ENCODE measurements around the gene LEF1.
A peak's percentile ranks its signal among the peaks of the same experiment; 100 is the strongest.
"Not testable (repeated sequence)": the region's sequence is repeated elsewhere in the genome, so short reads cannot be mapped to it uniquely, and the experiment has no call there.

Gene LEF1

DNA sequence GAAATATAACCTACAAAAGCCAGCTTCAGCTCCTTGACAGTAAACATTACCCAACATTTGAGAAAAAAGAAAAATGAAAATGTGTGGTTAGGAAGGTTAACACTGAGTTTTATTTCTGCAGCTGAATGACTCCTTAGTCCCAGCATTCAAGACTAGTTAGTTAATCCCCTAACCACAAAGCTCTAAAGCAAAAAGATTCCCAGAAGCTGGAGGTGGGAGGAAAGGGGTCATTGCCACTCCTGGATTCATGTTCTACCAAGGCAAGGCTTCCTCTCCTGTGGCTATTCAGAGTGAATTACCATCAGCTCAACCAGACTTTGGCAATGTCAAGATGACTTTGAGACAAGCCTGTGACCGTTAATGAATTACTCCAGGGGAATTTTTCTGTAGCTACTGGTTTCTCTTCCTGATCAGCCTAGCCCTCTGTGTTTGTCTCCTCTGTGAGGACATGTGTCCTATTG lies 115.5 kb downstream of the LEF1 start:
- DNase-seq: peak; percentile 39

DNA sequence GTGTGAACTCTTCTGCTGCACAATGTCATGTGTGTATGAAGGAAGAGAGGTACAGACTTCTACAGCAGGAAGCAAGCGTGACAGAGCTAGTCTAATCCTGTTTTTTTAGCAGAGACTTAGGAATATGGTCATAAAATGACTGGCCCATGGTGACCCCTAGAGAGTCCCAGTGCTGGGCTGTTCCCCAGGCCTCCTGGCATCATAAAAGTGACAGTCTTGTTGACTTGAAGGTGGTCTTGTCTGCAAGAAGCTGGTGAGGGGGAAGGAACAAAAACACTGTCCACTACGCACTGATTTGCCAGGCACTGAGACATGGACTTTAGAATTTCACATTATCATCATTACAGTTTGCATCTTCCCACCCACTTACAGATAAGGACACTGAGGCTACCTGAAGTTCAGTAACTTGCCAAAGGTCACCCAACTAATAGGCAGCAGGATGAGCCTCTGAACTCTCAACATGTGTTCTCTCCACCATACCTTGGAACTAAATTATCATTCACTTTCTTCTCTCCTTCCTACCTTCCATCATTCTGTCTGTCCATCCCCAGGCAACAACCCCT lies 116.1 kb downstream of the LEF1 start:
- no peak for DNase-seq

DNA sequence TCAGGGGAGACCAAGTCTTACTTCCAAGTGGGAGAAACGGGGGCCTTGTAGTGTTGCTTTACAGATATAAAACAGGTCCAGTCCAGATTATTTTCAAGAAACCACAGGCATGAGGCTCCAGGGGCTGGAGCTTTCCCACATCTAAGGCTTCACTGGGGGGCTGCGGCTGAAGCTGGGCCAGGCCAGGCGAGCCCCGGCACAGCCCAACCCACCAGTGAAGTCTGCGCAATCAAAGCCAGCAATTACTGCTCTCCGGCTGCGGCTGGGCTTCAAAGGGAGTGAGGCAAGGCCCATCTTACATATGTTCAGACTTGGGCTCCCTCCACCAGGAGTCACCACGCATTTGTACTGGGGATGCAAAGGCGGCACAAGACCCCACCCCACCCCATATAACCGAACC lies 117.4 kb downstream of the LEF1 start:
- DNase-seq: peak; percentile 70

DNA sequence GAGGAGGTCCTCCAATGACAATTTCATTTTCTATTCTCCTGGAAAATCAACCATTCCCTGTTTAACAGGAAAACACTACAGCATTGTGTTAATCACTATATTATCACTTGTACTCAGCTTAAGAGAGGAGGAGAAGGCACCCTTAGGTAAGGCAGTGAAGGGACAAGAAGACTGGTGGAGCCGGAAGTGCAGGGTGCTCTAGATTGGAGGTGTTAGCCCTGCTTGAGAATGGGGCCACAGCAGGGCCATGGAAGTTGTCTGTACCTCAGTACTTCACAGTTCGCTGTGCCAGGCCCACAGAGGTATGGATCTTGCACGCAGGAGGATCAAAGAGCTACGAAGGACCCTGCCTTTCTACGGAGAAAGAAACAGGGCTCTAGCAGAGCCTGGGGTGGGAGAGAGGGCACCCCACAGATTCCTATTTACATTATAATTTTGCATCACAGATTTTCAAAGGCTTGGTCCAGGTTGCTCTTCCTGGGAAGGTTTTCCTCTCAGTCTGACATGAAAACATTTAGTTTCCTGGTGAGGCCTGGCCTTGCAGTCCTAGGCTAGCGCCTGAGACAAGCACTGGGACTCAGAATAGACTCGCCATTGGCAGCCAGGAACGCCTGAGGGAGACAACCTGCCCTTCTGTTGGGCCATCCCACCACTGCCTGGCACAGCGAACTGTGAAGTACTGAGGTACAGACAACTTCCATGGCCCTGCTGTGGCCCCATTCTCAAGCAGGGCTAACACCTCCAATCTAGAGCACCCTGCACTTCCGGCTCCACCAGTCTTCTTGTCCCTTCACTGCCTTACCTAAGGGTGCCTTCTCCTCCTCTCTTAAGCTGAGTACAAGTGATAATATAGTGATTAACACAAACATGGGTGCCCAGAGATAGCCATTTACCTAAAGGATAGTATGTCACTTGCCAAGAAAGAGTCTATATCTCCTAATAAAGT lies 118.3 kb downstream of the LEF1 start:
- not testable (repeated sequence) for DNase-seq

DNA sequence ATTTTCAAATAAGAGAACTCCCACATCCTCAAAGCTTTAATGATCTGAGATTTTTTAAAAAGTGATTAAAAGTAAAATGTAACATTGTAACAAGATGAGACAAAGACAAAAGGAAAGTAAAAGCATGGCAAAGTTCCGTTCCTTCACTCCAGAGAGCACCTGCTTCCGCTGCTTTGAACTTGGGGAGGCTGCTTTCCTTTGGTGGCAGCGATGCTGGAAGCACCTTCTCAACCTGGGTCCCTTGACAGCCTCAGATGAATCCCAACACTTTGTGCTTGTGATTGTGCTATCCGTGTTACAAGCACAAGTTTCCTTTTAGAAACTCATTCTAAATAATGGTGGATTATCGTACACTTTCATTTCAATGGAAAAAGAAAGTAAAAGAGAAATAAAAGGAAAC lies 119.3 kb downstream of the LEF1 start:
- no peak for DNase-seq

DNA sequence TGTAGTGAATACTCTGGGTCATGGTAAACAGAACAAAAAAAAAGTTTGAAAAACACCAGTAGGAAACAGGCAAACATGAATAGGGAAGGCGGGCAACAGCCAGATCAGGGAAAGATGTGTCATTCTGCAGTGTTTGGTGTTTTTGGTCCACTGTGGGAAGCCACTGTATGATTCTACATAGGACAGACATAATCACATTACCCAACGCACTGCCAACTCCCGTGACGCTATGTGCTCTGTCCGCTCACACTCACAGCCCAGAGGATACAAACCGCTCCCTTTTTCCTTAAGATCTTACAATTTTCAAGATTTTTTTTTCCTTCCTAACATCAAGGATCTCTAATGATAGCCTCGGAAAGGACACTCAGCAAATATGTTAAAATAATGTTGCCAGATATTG lies 119.7 kb downstream of the LEF1 start:
- DNase-seq: no peak

DNA sequence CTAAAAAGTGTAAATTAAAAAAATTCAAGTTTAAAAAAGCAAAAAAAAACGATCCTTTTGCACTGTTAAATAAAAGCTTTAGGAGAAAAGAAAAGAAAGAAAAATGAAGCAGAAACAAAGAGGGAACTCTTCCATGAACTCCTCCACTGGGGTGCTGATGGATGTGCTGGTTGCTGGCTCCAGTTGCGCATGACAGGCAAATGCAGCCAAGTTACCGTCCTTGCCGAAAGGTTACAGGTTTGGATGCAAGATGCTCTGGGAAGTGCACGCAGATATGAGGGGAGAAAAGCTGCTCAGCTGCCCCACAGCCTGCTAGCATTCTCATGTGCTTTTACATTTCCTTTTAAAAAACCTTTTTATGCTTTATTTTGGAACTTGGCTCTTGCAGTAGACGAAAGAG lies 120.6 kb downstream of the LEF1 start:
- no peak for DNase-seq

DNA sequence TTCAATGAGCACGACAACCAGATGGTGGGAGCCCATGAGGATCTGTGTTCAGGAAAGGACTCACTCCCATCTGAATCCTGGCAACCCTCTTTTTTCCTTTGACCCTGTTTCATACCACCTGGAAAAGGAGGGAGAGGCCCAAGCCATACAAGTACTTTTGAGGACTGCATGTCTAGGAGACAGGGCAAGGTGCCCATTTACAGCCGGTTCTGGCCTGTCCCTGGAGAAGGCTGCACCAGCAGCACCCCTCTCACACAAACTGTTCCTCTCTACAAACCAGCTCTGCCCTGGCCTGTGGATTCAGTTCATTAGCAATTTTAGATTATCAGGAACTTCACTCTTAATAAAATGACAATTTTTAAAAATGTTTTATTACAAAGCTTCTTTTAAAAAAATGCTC lies 121.5 kb downstream of the LEF1 start:
- DNase-seq: no peak

DNA sequence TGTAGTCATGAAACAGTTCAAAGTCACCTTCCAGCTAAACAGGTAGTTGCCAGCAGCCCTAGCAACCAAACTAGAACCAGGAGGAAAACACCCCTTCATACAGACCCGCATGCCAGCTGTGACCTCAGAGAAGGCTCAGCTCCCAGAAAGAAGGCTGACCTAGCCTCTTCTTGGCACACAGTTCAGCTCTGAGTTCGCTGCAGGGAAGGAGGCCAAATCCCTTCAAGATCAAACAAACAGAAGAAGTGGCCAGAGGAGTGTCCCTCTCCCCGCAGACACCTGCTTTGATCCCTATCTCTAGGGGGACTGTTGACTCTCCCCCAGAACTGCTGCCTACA lies 123.1 kb downstream of the LEF1 start:
- DNase-seq: no peak

DNA sequence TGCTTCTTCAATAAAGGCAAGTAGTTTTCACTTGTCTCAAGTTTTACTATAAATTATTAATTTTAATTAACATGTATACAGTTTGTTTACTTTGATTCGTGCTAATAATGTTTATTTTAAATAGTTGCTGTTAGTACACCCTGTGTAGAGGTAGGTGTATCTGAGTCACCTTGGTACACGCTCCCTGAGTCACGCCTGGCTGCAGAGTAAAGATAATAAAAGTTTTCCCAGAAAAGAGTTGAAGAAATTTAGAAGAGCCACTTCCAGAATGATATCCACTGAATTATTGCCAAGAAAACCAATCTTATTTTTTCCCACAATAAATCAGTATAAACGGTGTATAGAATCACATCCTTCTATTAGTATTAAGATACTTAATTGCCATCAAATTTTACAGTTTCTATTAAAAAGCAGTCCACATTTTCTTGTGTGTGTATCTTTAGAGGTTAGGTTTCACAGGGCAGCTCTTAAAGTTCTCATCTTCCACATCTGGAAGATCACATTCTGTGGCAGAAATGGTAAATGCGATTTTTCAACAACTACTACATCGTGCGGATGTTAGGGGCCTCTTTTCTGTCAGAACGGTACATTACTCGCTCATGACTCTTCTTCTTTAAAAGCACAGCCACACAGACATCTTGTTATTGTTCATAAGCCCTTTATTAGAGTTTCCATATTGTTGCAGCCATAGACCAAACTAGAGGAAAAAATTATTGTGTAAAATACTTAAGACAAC lies 123.6 kb downstream of the LEF1 start:
- no peak for DNase-seq

DNA sequence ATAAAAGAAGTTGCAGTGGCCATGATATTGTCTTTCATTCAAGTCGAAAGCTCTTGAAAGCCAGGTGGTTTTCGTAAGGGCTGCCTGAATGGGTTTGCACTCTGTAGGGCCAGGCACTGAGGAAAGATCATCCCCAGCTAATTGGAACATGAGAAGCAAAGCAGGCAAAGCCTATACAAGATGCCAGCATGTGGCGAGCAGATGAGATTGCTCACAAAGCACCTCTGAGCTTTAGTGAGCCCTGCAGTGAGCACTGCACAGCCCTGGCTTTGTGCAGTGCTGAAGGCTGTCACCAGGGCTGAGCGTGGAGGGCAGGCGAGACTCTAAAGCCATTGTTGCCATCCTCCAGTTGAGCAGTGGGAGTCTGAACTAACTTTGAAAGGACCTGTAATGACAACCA lies 125.2 kb downstream of the LEF1 start:
- DNase-seq: no peak

DNA sequence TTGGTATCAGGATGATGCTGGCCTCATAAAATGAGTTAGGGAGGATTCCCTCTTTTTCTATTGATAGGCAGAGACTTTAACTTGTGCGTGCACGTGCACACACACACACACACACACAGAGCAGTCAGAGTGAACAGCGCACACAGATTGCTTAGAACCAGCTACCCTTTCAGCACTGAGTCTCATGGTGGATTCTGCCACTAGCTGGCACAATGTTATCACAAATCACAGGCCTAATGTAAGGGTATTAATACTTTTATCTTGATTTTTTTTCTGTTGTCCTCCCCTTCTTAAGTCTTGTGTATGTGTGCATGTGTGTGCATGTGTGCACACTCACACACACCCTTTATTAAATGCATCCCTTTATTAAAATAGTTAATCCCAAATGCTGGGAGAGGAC lies 125.8 kb downstream of the LEF1 start:
- no peak for DNase-seq

DNA sequence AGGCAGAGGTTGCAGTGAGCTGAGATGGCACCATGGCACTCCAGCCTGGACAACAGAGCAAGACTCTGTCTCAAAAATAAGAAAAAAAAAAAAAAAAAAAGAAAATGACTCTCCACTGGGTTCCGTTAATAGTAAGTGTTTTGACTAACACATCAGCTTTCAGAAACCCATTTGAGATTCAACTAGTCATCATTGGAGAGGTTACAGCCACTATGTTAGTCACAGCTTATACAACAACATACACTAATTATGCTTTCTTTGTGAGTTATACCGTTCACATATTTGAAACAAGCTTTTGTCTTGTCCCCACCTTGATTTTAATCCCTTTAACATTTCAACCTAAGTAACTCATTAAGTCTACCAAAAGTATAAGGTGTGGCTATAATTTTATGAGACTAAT lies 130.8 kb downstream of the LEF1 start:
- no peak for DNase-seq

DNA sequence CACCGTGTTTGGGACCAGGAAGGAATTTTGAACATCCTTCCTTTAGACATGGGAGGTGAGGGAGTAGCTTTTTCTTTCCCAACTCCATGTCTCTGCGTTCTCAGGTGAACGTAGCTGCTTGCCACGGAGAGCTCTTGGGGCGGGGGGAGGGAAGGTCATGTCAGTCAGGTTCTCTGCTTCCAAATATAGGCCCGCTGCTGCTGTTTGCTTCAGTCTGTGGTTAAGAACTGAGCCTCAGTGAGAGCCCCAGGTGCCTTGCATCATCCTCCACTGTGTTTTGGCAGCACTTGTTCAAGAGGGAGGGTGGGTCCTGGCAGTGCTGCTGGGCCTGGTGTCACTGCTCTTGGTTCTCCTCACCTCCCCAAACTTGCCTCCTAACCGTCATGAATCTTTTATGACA lies 132.5 kb downstream of the LEF1 start:
- no peak for DNase-seq

DNA sequence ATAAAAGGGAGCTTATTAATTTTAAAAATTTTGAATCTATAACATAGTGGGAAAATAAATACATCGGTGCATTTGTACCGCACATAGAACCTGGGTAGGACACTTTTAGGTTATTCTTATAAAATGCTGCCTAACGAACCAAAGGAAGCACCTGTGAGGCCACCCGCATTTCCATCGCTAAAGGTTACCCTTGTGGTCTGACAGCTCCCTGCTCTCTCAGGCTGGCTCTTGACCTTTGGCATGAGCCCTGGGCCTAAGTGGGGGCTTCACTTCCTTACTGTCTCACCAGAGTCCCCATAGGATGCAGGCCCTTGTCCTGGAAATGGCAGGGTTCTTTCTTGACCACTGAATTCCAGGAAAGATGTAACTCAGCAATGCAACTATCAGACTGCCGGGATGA lies 133.0 kb downstream of the LEF1 start:
- no peak for DNase-seq

DNA sequence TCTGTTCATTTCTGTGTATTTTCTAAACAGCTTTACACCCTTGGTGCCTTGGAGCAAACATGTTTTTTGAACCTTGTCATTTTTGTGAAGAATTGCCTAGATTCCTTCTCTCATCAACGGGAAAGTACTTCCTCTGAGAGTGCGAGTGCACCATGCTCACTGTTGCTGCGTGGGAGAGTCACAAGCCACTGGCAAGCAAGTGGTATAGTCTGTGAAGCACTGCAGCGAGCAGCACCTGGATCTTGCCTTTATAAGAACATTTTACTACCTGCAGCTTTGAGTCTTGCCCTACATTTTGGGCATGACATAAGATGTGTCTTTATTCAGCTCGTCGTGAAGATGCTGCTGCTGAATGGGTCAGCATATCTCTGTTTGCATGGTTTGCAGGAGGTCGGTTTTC lies 134.2 kb downstream of the LEF1 start:
- DNase-seq: no peak

DNA sequence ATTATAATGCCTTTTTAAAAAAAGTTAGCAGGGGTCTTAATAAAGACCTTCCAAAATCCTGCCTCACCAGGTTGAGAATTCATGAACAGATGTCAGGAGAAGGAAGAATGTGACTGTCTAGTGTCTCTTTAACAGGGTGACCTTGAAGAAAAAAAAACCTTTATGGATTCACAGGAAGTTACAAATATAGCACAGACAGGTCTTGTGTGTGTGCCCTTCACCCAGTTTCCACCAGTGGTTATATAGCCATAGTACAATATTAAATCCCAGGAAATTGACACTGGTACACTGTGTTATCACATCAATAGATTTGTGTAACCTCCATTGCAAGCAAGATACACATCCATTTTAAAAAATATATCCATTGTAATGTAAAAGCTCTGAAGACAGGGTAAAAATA lies 135.4 kb downstream of the LEF1 start:
- DNase-seq: no peak

DNA sequence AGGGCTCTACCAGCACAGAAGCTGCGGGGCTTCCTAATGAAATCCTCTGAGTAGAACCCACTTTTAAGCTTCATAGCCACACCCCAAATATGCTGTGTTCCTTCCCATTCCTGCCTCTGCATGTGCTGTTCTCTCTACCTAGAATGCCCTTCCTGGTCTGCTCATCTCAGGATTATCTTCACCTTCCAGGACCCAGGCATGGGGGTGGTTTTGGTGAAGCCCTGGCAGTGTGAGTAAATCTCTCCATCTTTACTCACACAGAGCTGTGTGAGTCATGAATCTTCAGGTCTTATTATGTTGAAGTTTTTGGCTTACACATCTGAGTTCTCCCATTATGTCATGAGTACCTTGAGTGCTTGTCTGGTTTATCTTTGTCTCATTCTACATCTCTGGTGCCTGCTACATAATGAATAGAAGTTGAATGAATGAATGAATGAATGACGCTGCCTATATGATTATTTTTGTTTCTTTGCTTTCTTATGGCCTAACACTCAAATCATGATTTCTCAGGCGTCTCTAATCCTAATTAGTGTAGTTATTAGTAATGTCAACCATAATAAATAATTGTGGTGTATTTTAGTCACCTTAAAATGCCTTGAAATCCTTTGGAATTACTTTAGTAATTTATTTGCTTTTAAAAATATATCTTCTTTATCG lies 137.2 kb downstream of the LEF1 start:
- DNase-seq: no peak

DNA sequence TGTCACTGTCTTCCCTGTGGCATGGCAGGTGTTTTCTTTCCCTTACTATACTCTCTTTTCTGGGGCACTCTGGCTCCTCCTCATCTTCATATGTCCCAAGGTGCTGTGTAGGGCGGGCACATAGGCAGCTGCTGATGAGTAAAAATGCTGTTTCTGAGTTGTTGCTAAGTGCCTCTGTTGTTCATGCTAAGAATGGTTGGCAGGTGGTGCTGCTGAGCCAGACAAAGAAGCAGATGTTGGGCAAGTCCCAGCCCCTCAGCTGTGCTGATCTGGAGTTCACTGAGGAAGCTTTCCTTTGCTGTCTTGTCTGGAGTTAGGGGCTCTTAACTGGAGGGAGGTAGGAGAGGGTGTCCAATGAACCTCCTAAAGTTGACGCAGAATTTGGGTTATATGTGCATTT lies 138.4 kb downstream of the LEF1 start:
- peak; percentile 46 for DNase-seq

DNA sequence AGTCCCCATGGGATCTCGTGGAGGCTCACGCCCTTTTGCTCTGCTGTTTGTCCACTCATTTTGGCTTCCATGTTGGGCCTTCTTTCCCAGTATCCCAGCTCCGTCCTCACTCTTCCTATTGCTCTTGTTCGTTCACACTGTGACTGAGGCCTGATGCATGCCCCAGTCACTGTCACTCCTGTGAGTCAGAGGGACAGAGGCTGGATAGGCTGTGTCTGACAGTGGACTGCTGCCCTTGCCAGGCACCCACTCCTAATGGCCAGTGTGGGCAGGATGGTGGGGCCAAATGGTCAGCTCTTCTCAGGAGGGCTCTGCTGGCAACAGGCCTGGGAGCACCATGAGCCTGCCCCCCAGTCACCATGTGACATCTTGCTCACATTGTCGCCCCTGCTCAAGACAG lies 139.0 kb downstream of the LEF1 start:
- DNase-seq: no peak

DNA sequence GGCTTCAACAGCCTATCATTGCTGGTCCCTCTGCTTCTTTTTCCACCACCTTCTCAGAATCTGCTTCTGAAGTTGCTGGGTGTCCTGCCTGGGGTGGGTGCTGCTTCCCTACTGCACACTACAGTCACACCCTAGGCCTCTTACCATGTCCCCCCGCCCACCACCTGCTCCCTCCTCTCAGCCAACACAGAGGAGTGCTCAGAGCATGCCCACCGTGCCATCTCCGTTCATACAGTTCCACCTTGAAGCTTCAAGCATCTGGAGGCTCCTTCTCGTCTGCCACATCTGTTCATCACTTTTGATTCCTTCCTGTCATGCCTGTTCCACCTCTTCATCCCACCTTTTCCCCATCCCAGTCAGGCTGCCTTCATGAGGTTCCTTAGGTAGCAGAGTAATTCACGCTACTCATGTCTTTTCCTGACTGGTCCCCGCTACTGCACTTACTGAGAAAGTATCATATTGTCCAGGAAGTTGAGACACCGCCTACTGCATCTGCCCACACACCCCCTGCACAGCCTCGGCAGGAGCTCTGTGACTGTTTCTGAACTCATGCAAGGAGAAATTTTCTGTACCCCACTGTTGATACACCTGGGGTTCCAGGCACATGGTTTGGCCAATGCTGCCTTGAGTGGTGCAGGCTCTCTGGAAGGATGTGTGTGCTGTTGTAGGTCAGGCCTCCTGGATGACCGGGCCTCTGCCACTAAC lies 139.6 kb downstream of the LEF1 start:
- DNase-seq: no peak

DNA sequence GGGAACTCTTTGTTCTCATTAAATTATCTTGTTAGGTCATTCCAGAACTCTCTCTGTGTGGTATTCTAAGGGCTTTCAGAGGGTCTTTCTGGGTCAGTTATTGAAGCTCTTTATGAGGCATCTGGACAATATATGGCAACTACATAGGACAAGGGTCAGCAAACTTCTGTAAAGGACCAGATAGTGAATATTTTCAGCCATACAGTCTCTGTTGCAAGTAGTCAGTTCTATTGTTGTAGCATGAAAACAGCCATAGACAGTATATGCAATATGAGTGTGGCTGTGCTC lies 143.9 kb downstream of the LEF1 start:
- no peak for DNase-seq

Data from fibroblast of skin of right quadriceps (primary cell).